ENCODE results near the gene NT5DC1.

DNA sequence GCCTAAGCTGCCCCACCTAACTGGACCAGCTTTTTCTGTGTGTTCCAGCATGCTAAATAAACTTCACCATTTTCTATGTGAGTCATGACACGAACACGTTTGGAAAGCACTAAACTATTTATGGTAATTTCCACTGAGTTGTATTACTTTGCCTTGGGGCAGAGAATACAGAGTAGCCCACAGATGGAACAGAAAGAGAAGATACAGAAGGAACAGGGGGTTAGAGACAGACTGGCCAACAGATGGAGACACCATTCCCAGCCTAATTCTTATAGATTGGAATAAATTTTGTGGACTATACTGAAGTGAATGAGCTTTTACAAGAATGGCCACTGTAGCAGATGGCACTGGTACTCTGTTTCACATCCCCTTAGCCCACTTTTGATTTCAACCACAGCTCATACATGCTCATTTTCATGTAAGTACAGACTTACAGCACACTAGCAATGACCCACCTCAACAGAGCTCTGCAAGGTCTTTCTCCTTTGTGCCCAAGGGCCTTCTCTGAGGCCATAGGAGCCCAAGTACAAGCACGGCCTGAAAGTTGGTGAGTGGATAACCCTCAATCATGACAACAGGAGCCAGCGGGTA, 13.1 kb upstream of the NT5DC1 start:
- TF ChIP-seq, protein P1, sequence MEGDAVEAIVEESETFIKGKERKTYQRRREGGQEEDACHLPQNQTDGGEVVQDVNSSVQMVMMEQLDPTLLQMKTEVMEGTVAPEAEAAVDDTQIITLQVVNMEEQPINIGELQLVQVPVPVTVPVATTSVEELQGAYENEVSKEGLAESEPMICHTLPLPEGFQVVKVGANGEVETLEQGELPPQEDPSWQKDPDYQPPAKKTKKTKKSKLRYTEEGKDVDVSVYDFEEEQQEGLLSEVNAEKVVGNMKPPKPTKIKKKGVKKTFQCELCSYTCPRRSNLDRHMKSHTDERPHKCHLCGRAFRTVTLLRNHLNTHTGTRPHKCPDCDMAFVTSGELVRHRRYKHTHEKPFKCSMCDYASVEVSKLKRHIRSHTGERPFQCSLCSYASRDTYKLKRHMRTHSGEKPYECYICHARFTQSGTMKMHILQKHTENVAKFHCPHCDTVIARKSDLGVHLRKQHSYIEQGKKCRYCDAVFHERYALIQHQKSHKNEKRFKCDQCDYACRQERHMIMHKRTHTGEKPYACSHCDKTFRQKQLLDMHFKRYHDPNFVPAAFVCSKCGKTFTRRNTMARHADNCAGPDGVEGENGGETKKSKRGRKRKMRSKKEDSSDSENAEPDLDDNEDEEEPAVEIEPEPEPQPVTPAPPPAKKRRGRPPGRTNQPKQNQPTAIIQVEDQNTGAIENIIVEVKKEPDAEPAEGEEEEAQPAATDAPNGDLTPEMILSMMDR (IDR thresholded peaks at IDR 0.05 in 8 of 11, conservative IDR thresholded peaks at IDR 0.05 in 3 of 11) = no peak
- TF ChIP-seq POLR2A (IDR thresholded peaks at IDR 0.05) = no peak

Measured in spleen (tissue), 7 donors.